CD4-positive, alpha-beta T cell treated with Interleukin-4 for 4 hours (primary cell): ENCODE data around the gene AK2.

ENCODE experiments used
- DNase-seq: peaks from one replicate; pipeline ENCODE4 v3.0.0-alpha.2; 2020

AK2 gene

DNA sequence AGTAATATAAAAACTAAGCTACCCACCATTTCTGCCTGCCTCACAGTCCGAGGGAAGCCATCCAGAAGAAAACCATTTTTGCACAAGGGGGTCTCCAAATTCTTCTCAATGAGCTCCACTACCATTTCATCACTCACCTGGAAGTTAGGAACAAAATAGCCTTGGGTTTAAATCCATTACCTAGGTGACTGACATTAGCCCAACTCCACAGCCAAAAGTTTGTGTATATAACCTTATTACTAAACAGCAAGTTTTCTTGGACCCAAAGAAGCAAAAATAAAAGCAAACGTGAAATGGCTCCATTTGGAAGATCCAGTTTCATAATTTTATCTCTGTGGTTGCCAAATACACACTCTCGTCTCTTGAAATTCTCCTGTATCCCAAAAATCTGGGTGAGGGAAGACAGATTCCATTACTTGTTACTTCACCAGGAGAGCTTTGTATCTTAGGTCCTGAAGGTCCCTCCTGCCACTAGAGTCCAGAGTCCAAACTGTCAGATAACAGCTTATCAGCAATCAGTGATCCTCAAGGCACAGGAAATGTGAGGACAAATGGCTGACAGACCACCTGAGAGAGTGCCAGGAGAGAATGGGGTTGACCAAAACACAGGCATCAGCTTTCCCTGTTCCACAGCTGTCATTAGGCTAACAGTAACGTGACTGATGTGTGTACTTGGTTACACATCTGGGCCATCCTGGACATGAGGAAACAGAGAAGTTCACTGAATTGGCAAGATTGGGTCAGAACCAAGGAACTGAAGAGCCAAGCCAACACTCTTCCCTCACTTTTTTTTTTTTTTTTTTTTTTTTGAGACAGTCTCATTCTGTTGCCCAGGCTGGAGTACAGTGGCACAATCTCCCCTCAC is 14.9 kb downstream of the AK2 start:
- DNase-seq = no peak

DNA sequence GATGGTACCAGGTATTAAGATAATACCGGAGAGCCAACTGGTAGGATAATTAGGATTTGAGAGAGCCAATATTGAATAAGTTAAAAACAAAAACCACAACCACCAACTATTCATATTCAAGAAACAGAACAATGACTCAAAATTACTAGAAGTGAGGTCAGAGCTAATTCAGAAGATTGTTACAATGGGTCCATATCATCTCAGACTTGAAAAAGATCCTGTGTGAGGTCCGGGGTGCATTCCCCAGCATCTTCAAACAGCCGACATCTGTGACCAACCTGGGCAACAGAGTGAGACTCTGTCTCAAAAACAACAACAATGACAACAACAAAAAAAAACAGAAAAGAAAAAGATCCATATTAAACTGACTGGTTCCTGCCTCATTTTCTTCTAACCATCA is 18.6 kb downstream of the AK2 start:
- DNase-seq = no peak

DNA sequence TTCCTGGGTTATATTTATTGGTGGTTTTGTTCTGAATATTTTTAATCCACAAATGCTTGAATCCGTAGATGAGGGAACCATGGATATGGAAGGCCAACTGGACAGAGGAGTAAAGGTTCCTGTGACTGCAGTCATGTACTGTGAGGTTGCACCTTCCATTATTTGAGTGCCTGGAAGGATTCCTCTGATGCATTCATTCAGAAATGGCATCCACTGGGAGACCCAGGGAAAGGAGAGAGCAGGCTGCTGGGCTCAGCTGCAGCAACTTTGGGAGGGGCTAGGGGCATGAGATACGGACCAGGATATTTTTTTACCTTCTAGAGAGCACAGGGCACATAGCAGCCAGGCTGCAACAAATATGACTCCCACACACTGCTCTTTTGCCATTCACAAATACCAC is 19.5 kb downstream of the AK2 start:
- DNase-seq = no peak

DNA sequence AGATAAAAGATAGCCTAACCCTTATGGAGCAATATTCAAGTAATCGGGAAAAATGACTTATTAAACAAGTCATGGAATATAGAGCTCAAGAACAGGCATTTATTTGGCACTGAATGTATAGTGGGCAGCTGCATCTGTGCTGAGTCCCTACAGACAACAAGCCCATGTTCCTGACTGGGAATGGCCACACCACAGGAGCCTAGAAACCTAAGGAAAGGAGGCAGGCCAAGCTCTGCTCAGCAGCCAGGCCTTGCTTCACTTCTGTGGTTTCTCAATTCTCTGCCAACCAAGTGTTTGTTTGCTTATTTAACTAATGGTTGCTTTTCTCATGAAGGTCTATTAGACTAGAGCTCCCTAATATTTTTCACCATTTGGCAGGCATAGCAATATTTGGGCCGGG is 21.5 kb downstream of the AK2 start:
- no peak for DNase-seq

DNA sequence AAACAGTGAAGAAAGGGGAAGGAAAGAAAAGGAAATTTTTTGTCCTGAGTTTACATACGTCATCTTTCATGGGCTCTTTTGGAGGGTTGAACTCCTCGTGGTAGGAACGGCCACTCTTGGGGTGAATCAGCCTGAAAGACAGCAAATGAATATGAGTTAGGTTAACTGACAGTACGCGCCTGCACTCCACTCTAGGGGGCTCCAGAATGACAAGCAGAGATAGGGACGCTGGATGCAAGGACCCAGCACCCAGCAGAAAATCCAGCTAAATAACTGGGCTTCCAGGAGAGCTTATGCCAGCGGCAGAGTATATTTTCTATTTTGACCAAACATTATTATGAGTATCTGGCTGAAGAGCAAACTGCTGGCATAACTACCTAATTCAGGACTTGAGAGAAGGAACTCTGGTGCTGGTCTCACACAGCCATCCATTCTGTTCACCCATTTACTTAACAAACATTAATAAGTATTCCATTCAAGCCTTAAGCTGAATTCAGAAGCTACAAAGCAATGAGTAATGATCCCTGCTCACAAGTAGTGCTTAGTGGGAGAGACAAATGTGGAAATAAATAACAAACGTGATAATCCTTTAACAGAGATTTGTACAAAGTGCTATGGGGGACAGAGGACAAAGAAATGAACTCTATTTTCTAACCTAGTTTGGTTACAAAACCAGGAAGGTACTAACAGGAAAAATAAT is 22.1 kb downstream of the AK2 start:
- no peak for DNase-seq

DNA sequence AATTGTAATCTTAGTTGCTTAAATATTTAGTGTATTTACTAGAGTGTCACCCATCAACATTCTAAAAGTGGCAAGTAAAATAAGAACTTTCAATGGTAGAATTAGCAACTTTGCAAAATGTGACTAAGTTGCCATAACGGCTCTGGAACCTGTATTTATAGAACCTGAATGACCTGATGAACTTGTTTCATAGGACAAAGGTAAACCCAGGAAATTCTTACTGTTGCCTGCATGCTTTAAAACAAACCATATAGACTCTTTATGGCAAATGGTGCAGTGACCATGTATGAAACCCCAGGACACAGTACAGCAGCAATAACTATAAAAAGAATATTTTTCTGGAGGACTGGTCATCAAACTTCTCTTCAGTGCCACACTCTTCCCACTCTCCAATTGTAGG is 22.9 kb downstream of the AK2 start:
- no peak for DNase-seq

DNA sequence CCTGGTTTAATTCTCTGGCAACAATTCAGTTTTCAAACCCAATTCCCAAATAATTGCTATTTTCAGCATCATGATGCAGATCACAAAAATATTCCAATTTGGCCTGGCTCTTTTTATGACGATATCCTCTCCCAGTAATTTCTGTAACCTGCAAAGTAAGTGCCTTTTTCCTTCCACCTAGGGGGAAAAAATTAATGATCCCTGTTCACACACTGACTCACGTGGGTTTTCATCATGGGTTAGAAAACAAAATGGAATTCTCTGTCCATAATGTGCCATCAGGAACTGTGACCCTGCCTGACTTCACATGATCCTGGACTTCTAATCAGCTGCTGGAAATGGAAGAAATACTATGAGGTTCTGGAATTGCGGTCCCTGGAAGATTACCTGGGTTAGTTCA is 24.5 kb downstream of the AK2 start:
- no peak for DNase-seq

DNA sequence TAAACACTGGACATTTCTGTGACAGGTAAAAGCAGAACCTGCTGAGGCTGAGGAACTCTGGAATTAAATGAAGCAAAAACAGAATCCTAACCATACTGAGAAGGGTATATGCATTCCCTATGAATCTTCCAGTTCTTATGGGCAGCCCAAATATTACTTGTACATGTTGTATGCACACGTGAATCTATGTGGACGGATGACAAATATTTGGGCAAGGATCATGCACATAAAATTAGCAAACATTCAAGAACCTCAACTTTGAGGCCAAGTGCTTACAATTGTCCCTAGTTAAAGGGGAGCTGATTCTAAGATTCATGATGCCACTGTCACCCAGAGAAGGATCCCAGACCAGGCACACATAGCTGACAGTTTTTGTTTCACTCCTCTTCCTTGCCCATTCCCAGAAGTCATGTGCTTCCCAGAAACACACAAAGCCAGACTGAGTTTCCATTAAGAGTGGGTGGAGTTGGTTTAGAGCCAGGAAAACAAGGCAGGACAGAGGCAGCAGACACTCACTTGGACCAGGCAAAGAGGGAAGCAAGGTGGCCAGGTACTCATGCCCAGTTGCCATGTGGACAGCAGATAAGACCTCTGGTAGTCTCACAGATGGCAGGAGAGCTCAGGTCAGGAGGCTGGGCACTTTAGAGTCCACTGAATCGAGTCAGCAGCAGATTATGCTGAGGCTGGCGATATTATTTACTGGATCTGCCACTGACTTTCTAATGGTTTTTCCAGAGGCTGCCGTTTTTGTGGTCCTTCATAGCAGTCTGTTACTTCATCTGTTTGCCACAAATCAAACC is 25.6 kb downstream of the AK2 start:
- no peak for DNase-seq

DNA sequence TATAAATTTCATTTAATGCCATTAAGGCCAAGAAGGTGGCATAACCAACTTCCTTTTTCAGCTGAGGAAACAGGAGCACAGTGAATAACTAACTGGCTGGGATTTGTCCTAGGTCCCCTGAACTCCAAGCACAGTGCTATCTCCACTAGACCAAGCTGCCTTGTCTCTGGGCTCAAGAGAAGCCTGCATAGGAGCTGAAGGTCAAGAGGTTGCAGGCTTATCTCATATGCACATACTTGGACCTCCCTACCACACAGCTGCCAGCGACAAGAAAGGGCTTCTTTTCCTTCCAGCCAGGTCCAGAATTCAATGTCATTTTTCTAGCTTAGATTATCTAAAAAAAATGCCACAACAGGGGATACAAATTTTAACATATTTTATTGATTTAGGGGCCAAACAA is 27.1 kb downstream of the AK2 start:
- DNase-seq = no peak

DNA sequence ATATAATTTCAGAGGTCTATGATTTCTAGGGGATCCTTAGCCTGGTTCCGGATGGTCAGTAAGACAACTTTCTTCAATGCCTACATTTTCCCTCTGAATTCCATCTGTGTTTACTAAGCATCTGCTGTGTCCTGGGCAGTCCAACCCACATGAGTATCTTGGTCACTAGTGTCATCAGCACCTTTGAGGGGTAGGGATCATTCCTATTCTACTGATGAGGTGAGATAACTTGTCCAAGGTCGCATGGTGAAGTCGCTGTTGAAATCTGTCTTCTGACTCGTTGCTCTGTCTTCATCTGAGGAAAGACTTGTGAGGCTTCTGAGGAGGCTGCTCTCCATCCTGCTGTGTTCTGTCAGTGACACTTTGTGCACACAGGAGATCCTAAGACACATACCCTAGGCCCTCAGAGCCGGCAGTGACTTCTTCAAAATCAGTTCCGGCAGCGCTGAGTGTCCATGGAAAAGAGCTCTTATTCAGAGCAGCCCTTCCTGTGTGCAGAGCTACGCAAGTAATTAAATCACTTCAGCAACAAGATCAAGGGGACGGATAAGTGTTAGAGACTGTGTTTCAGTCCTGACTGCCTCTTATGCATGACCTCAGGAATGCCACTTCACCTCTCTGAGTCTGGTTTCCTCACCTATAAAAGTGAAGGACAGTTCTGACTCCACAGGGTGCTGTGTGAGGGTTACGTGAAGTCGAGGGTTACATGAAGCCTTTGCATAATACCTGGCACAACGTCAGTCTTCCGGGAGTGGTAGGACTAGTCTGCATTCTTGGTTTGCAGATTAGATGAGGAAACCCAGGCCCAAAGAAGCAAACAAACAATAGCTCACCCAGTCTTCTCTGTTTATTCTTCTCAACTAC is 28.4 kb downstream of the AK2 start:
- no peak for DNase-seq

DNA sequence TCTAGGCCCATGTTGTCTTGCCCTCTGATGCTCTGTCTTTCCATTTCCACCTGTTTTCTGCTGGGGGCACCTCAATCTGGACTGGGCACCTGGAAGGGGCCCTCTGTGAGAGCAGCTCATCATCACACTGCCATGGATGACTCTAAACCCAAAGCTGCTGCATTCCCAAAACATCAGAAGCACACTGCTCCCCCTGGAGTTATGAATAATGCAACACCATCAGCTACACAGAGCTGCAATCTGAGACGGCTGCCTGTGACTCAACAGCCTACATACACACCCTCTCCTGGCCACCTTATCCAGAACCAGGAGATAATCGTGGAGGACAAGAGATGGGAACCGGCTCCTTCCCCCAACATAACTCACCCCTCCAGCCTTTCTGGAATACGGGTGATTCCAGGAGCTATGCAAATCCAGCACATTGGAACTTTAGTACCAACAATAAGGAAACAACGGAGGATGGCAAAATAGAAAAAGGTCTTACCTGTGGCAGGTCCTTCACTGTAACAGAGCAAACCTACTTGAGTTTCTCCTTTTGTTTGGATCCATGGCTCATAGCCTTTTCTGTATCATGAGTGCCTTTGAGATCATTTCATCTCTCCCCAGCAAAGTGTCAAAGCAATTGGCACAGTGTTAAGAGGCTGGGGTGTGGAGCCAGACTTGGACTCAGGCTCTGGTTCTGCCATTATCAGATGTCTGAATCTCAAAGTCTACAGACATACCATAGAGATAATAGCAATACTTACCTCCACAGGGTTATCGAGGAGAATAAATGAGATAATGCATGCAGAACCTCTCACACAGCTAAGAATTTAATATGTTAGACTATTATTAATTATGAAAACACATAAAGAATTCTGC is 29.3 kb downstream of the AK2 start:
- peak; percentile 51 for DNase-seq

DNA sequence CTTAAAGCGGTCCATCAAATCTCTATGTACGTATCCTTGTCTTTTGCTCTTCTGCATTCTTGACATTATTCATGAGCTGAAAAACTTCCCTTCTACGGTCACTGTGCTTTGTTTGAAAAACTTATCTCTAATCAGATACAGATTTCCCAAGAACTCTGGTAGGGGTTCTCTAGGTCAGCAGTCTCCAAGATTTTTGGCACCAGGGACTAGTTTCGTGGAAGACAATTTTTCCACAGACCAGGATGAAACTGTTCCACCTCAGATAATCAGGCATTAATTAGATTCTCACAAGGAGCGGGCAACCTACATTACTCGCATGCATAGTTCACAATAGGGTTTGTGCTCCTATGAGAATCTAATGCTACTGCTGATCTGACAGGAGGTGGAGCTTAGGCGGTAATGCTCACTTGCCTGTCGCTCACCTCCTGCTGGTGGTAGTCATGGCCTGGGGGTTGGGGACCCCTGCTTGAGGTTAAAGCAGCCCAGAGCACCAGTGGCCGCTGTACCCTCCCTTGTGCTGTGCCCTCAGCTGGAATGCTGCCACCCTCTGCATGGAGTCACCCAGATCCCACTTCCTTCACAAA is 30.8 kb downstream of the AK2 start:
- DNase-seq = no peak

DNA sequence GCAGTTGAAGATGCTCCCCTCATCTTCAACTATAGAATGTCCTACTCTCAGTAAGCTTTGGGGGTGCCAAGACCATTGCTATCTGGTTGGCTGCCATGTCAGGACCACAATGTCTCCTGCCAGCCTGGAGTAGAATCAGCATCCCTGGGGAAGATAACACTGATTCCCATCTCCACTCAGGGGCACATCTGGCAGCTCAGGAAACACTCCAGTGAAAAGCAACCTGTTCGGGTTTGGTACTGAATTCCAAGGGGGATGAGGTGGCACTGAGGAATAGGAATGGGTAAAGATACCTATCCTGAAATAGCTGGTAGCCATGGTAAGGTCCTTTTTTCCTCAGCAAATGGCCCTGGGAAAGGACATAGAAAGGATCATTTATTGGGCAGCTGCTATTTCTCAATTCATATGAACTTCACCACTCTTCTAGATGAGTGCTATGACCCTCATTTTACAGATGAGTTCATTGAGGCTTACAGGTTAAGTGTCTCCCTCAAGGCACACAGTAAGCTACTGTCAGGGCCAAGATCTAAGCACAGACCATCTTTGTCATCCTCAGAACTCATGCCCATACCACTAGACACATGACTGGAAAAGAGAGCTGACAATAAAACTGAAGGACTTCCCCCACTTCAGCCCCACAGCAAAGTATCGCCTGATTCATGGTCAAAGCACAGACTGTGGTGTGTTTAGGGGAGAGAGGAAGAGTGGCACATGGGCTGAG is 31.4 kb downstream of the AK2 start:
- DNase-seq = no peak

DNA sequence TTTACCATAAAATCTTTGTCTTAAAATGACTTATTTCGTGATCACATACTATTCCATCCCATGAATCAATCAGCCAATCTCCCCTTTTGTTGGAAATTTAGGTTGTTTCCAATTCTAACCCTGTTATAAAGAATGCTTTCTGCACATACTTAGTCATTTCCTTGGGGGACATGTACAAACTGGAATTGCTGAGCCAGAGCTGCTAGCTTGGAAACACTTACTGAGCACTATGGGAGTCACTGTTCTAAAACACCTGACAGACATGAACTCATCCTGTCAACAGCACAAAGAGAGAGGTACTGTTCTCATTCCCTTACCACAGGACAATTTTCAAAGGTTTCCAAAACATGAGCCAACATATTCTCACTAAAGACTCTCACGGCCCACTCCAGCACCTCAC is 32.1 kb downstream of the AK2 start:
- no peak for DNase-seq

DNA sequence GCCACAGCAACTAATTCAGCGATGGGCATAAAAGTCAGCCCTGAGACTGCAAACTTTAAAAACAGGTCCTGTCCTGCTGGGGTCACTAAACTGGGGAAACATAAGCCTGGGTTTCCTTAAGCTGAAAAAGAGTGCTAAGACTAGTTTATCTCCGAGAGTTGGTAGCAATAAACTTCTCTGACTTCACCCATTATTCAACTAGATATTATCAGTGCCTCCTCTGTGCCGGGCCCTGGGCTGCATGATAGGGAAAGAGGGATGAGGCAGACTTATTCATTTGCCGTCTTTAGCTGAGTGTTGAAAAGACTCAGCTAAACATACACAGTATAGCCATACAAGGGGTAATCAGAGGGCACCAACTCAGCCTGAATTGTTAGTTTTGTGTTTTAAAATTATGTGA is 33.0 kb downstream of the AK2 start:
- no peak for DNase-seq

DNA sequence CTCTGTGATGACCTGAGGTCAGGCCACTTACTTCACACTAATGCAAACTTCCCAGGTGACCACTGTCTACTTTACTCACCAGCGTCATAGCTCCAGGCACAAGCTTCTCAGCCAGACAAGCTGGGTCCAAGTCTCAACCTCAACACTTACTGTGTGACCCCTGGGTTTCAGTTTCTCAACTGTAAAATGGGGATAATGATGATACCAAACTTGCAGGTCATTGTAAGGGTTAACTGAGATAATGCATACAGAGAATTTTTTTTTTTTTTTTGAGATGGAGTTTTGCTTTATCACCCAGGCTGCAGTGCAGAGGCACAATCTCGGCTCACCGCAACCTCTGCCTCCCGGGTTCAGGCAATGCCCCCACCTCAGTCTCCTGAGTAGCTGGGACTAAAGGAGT is 34.7 kb downstream of the AK2 start:
- no peak for DNase-seq

DNA sequence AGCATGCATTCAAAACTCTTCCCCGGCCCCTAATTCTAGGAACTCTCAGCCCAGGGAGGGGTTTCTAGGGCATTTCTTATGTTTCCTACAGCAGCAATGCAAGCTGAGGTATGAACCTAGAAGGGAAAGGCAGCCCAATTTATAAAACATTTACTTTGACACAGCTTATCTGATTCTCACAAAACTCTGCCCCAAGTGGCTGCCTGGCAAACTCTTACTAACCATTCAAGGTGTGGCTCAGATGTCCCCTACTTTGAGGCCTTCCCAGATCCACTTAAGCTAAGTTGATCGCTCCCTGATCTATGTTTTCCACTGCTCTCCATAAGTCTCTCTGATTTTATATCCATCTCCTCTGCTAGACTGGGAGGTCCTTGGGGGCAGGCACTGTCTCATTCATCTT is 35.4 kb downstream of the AK2 start:
- no peak for DNase-seq

DNA sequence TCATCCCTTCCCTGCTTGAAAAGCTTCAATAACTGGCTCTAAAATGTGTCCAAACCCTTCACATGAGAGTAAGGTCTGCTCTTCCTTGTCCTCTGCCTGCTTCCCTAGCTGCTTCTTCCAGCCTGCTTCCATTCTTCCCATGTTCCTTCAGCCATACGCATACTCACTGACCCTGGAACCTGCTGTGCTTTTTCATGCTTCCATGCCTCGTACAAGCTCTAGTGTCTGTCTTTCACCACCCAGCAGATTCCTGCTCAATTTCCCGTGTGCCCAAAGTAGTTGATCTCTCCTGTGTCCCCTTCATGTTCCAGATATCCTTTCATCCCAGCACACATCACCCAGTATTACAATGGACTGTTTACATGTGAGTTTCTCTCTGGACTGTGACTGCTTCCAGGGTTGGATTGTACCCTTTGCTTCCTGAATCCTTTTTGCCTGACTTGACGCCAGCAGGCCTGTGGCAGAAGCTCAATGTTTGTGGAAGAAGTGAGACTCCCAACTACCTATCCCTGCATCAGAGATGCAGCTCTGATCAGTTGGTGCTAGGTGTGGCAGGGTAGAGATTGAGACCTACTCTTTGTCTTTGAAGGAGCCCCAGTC is 36.2 kb downstream of the AK2 start:
- no peak for DNase-seq

DNA sequence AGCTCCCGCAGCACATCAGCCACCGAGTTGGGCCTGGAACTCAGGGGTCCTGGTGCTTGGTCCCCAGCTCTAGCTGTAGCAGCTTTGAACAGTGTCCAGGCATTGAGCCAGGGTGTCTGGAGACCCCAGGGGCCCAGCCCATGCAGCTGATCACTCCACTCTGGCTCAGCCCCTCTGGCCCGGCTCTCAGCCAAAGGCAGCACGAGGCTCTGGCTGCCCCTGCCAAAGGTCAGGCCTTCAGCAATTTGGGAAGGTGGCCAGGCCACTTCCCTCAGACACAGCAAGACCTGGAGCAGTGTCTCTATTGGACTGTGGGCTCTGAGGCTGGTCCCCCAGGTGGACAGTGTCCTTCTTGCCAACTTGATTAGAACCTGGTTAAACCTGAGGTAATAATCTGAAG is 37.7 kb downstream of the AK2 start:
- no peak for DNase-seq

DNA sequence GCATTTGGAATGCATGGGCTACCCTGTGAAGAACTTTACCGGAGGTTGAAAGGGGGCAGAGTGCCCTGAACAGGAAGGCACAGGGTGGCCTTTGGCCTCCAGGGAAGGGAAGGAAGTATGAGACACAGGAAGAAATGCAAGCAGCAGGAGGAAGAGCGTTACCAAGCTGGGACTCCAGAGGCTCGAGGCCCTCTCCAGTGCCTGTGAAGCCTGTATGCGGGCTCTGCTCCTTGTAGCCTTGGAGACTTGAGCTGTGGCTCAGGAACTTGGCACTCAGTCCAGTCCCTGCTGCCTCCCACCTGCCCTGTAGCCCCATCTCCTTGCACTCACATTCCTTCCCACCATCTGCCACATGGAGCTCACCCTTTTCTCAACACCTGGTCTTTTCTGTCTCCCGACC is 38.6 kb downstream of the AK2 start:
- DNase-seq = no peak
